GM18907 (cell line): ENCODE data around the gene PKP4.

Experiments used
- ATAC-seq: cut with Tn5 transposase; IDR thresholded peaks from one replicate; pipeline ENCODE4 v1.9.1; 2021; ENCODE audit warnings: mild to moderate bottlenecking, moderate library complexity; ENCODE audit not compliant: unreplicated experiment

The PKP4 gene

DNA sequence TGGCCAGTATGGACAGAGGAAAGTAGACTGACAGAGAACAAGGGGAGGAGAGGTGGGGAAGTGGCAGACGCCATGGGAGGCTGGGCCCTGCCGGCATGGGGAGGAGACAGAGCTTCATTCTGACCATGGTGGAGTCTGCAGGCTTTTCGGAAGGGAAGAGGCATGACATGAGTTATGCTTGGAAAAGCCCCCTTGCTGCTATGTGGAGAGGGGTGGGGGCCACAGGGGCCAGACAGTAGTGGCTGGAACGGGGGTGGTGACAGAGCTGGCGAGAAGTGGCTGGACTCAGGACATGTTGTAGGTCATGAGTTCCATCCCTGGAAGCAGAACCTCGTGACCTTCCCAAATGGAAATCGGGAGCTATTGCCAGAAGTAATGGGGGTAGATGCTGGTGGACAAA is 271.7 kb downstream of the PKP4 start:
- no peak for ATAC-seq

DNA sequence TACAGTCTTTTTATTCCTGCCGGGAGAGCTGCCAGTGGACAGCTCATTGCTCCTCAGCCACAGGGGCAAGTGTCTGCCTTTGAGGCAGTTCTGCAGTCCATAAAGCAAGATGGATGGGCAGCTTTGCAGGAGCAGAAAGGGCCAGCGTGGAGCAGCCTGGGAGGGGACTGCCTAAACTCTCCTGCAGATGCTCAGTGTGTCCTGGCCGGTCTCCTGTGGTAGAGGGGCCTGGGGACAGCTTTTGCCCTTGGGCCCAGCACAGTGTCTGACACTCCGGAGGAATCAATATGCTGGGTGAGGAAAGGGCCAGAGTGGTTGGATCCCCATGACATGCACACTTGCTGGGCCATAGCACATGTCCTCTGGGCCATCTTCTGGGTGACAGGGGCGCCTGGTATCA is 272.7 kb downstream of the PKP4 start:
- ATAC-seq: no peak

DNA sequence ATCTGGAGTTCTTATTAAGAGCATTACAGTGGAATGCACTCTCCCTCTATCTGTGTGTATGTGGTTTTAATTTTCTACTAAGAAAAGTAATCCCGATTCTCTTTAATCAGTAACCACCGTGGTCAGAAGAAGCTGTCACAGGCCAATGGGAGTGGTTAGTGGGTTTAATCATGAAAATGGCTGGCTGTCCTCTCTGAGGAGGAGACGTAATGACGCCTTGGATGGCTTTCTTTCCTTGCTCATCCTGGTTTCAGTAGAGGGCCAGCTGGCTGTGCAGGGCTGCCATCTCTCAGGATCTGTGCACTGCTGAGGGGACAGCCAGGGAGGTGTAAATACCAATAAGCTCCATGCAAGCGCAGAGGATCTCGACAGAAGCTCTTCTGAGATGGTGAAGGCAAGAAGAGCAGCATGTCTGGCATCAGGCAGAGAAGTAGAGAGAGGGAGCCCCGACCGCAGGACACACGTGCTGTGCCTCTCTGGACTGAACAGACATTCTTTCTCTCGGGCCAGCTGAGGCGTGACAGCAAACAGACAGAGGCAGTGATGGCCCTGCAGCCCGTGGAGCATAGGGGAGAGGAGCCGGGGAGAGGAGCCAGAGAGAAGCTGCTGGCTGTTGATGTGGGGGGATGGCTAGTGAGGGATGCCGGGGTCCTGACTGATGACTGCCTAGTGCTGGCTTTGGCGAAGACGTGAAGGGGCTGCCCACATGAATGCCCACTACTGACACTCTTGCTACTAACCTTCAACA is 273.3 kb downstream of the PKP4 start:
- no peak for ATAC-seq

DNA sequence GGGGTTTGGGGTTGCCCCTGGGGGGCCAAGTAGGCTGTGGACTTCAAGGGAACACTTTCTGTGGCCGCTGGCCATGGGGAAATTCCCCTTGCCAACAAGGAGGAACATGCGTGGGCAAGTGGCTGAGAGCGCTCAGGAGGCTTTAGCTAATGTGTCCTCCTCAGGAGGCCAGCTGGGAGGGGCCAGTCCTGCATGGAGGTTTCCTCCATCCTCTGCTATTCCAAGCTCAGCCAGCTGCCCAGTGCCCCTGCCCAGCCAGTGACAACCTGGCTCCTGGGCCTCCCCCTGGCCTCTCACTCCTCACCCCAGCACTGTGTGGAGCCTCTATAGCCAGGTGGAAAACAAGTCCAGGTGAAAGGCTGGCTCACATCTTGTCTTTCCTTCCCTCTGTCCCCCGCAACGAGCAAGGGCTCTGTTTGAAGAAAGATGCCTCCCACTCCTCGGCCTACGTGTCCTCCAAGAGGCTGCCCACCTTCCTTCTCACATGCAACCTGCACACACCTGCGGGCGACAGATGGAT is 273.9 kb downstream of the PKP4 start:
- ATAC-seq: no peak

DNA sequence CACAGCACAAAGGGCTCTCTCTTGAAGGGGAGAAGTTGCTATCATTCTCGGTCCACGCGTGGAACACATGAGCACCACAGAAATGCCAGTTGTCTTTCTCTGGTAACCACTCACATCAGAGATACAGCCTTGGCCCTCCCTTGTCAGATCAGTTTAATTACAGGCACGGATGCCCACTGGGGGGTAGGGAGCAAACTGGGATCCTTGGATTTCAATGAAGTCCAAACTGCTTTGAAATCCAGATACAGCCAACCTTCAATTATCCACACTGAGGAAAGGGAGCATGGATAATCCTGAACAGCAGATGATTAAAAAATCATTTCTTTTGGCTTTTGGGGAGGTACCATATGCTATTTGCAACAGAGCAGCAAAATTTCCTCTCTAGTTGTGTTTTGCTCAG is 274.6 kb downstream of the PKP4 start:
- ATAC-seq: no peak
